Prostate gland (tissue), 2 donors: ENCODE results near the gene DUSP8. TPM values are rescaled to one million over a fixed set of nuclear protein-coding genes. Genes with fewer than 3 reads are reported as not detected.

Experiments used
- DNase-seq: peaks from one replicate; pipeline ENCODE4 v3.0.0-alpha.2; 2019; ENCODE audit warnings: low spot score
- H3K27ac ChIP-seq, 2 donors: fragments of 200-600 bp; sonication (generic); 2 replicates each; pipeline ENCODE4 v1.5.1; 2017 to 2019
- H3K27me3 ChIP-seq: fragments of 200-600 bp; sonication (generic); replicated peaks from 2 replicates; pipeline ENCODE4 v1.5.1; 2019; ENCODE audit not compliant: insufficient read depth
- H3K36me3 ChIP-seq, 2 donors: fragments of 200-600 bp; sonication (generic); 1 replicate in 1 of 2; 2 replicates in 1 of 2; pipeline versions ENCODE4 v1.5.1 to v1.8.1; 2017 to 2019
- H3K4me1 ChIP-seq: fragments of 200-600 bp; sonication (generic); replicated peaks from 2 replicates; pipeline ENCODE4 v1.5.1; 2019
- H3K4me3 ChIP-seq, 2 donors: fragments of 200-600 bp; sonication (generic); 2 replicates each; pipeline ENCODE4 v1.5.1; 2017 to 2019
- H3K9me3 ChIP-seq: fragments of 200-600 bp; sonication (generic); 2 replicates; pipeline ENCODE4 v1.5.1; 2017
- CTCF ChIP-seq, 4 experiments: fragments of 200-600 bp in 2 of 4; fragments of 450-650 bp in 2 of 4; sonication (generic) in 2 of 4; IDR thresholded peaks; 1 replicate in 3 of 4; 2 replicates in 1 of 4; pipeline ENCODE4 v1.5.1; 2016 to 2019; ENCODE audit warnings: antibody characterized with exemption in 4 of 4, mild to moderate bottlenecking in 2 of 4, moderate library complexity in 2 of 4
- POLR2A ChIP-seq: fragments of 450-650 bp; IDR thresholded peaks from one replicate; pipeline ENCODE4 v1.6.1; 2016; ENCODE audit warnings: antibody characterized with exemption, mild to moderate bottlenecking
- POLR2AphosphoS5 ChIP-seq: sonication (generic); formaldehyde crosslinking; IDR thresholded peaks from one replicate; pipeline ENCODE4 v1.6.1; 2017; ENCODE audit warnings: antibody characterized with exemption
- WGBS: methylation state at CpG from one replicate; pipeline ENCODE4 v1.1.5; 2018; 5-methylcytosine and 5-hydroxymethylcytosine counted together
- intact Hi-C: fragments of 100-400 bp; cut with DNase I; formaldehyde crosslinking; loops from one replicate; pipeline ENCODE4 v1.14.2; 2022
- total RNA-seq, 2 donors: library from RNA; depleted of rRNA; stranded (reverse); fragments of >200 nt; gene quantifications; one replicate each; pipeline ENCODE4 v1.1.0, GENCODE V29; 2016

DUSP8 gene
- total RNA-seq, 2 donors from 2014 or later, result 8.8 to 17.2 TPM

- Histone ChIP-seq H3K4me1 (peaks cover 15% of the 10 kb centered on the region), H3K27me3 (no peaks in the 10 kb centered on the region), H3K36me3 (no peaks in the 10 kb centered on the region), H3K9me3 (no peaks in the 10 kb centered on the region), H3K4me3 (no peak overlapping the region), H3K27ac (no peak overlapping the region)
- WGBS, result 95% methylated on average over 21 of the region's 23 CpGs
- TF ChIP-seq POLR2AphosphoS5 (no peak), CTCF (IDR thresholded peaks at IDR 0.05) (no peak), POLR2A (no peak)
- intact Hi-C loops, result loop anchor here (5.0 kb wide), 1 partner anchor 211 kb away; the partner anchor contains the start of gene TOLLIP
- DNase-seq, result no peak
These were observed 53.8 kb downstream of the DUSP8 start for GRCh38 chr11:1518301-1518700.

- Histone ChIP-seq H3K4me1 (peaks cover 16% of the 10 kb centered on the region), H3K27ac (no peak overlapping the region), H3K9me3 (no peaks in the 10 kb centered on the region), H3K36me3 (no peaks in the 10 kb centered on the region), H3K27me3 (no peaks in the 10 kb centered on the region), H3K4me3 (no peak overlapping the region)
- DNase-seq, result no peak
- WGBS, result 86% methylated on average over 28 of the region's 28 CpGs
- intact Hi-C loops, result loop anchor here (5.0 kb wide), 1 partner anchor 210 kb away; the partner anchor contains the start of gene TOLLIP
- TF ChIP-seq POLR2A (no peak), POLR2AphosphoS5 (no peak), CTCF (IDR thresholded peaks at IDR 0.05) (no peak)
These were observed 54.7 kb downstream of the DUSP8 start for GRCh38 chr11:1517117-1518005.

GRCh38 chr11:1516273-1517067 is 55.6 kb downstream of the DUSP8 start:
- peaks cover 16% of the 10 kb centered on the region for H3K4me1 ChIP-seq
- 84% methylated on average over 19 of the region's 19 CpGs for WGBS
- no peaks in the 10 kb centered on the region for H3K9me3 ChIP-seq
- no peak overlapping the region for H3K4me3 ChIP-seq
- H3K27me3 ChIP-seq, result no peaks in the 10 kb centered on the region
- intact Hi-C loops, result loop anchor here (5.0 kb wide), 1 partner anchor 209 kb away; the partner anchor contains the start of gene TOLLIP
- no peaks in the 10 kb centered on the region for H3K36me3 ChIP-seq
- no peak overlapping the region for H3K27ac ChIP-seq
- TF ChIP-seq POLR2AphosphoS5, result no peak
- no peak for TF ChIP-seq POLR2A
- no peak for TF ChIP-seq CTCF (IDR thresholded peaks at IDR 0.05)
- no peak for DNase-seq

- intact Hi-C loops, result loop anchor here (1.0 to 5.0 kb wide), 4 partner anchors 29 to 313 kb away; partner anchors contain the start of genes MOB2 and TOLLIP
- no peaks in the 10 kb centered on the region for H3K9me3 ChIP-seq
- H3K27me3 ChIP-seq, result no peaks in the 10 kb centered on the region
- no peak overlapping the region for H3K4me3 ChIP-seq
- DNase-seq, result peak; percentile 72
- H3K4me1 ChIP-seq, result peaks cover 16% of the 10 kb centered on the region
- peak overlapping the region in 1 of 2 donors; percentile 13 for H3K27ac ChIP-seq
- WGBS, result 21% methylated on average over 35 of the region's 36 CpGs
- TF ChIP-seq CTCF (IDR thresholded peaks at IDR 0.05) (peak; percentile 89 to 97 (median 96)), POLR2A (no peak), POLR2AphosphoS5 (peak; percentile 49)
- H3K36me3 ChIP-seq, result no peaks in the 10 kb centered on the region
These were observed 56.7 kb downstream of the DUSP8 start for GRCh38 chr11:1515082-1516060.
